ENCODE results near the gene XYLT1. TPM values are rescaled to one million over a fixed set of nuclear protein-coding genes. Genes with fewer than 3 reads are reported as not detected.
A peak's percentile ranks its signal among the peaks of the same experiment; 100 is the strongest.

The XYLT1 gene
- total RNA-seq, 3 donors from 2014 or later: 23.1 to 44.0 (median 34.1) TPM

DNA sequence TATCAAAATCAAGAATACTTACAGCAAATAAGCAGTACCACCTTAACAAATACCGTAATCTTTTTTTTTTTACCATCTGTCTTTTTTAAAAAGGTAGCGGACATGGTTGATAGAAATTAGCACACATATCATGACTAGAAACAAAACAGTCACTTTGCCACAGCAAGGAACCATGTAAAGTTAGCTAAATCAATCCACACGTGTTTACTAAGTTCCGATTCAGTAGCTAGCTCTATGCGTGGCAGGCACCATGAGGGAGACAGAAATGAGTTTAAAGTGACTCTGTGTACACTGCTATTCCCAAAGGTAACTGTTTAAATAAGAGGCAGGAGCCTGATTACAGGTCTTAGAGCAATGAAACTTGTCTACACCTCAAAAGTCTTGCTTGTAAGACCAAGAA is 108.6 kb downstream of the XYLT1 start:
- Histone ChIP-seq H3K36me3 (ENCODE audit: low read depth) (no peaks in the 10 kb centered on the region), H3K4me3 (no peak overlapping the region), H3K4me1 (ENCODE audit: low read depth) (peaks cover 6% of the 10 kb centered on the region), H3K9me3 (no peaks in the 10 kb centered on the region)
- intact Hi-C loops (cut with DNase I, micrococcal nuclease): no loop called here
- DNase-seq (no peak), ATAC-seq (no peak)
- TF ChIP-seq, protein P1, sequence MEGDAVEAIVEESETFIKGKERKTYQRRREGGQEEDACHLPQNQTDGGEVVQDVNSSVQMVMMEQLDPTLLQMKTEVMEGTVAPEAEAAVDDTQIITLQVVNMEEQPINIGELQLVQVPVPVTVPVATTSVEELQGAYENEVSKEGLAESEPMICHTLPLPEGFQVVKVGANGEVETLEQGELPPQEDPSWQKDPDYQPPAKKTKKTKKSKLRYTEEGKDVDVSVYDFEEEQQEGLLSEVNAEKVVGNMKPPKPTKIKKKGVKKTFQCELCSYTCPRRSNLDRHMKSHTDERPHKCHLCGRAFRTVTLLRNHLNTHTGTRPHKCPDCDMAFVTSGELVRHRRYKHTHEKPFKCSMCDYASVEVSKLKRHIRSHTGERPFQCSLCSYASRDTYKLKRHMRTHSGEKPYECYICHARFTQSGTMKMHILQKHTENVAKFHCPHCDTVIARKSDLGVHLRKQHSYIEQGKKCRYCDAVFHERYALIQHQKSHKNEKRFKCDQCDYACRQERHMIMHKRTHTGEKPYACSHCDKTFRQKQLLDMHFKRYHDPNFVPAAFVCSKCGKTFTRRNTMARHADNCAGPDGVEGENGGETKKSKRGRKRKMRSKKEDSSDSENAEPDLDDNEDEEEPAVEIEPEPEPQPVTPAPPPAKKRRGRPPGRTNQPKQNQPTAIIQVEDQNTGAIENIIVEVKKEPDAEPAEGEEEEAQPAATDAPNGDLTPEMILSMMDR (IDR thresholded peaks at IDR 0.05): no peak

DNA sequence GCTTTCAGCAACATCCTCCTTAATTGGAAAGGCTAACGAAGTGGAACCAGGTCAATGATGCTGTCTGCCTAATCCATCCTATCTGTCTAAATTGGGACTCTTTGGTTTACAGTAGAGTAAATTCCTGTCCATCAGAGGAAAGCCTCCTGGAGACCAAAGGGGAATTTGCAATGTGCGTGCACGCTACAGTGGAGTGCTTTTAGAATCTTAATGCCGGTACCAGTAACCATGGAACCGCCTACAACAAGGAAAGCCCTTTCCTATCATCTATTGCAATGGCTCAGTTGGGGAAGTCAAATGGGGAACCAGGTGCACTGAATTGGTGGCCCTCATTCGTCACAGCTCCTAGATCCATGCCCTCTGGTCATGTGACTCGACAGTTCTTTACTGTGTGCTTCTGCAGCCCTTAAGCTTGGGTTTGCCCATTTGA is 110.1 kb downstream of the XYLT1 start:
- intact Hi-C loops (cut with DNase I, micrococcal nuclease): no loop called here
- ATAC-seq: no peak
- Histone ChIP-seq H3K36me3 (ENCODE audit: low read depth) (no peaks in the 10 kb centered on the region), H3K9me3 (no peaks in the 10 kb centered on the region), H3K4me3 (no peak overlapping the region), H3K4me1 (ENCODE audit: low read depth) (peaks cover 10% of the 10 kb centered on the region)
- TF ChIP-seq, protein P1 (IDR thresholded peaks at IDR 0.05): no peak
- no peak for DNase-seq

DNA sequence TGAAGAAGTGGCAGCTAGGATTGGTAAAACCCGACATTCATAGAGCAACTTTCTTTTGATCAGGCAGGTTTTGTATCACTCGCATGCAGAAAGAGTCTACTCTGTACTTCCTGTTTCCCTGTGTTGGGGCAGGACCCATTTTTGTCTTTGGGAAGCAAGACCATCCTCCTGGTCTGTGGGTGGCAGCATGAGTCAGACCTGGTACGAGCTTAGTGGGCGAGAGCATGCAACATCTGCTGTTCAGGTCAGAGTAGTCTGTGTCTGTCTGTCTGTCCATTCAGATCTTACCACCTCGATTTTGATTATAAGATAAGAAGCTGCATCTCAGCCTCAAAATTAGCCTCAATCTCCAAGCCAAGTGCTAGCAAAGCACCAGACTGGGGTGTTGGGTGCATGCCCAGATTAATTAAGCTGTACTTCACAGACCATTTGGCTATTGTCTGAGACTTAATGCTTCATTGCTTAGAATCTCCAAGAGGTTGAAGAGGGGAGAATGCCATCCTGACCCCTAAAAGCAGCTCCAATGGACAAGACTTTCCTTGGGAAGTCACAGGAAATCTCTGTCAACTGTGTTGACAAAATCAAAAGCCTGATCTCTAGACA is 110.9 kb downstream of the XYLT1 start:
- intact Hi-C loops (cut with DNase I, micrococcal nuclease): no loop called here
- DNase-seq: no peak
- Histone ChIP-seq H3K4me1 (ENCODE audit: low read depth) (peaks cover 7% of the 10 kb centered on the region), H3K4me3 (no peak overlapping the region), H3K36me3 (ENCODE audit: low read depth) (no peaks in the 10 kb centered on the region), H3K9me3 (no peaks in the 10 kb centered on the region)
- ATAC-seq: peak; percentile 15
- TF ChIP-seq, protein P1 (IDR thresholded peaks at IDR 0.05): no peak

DNA sequence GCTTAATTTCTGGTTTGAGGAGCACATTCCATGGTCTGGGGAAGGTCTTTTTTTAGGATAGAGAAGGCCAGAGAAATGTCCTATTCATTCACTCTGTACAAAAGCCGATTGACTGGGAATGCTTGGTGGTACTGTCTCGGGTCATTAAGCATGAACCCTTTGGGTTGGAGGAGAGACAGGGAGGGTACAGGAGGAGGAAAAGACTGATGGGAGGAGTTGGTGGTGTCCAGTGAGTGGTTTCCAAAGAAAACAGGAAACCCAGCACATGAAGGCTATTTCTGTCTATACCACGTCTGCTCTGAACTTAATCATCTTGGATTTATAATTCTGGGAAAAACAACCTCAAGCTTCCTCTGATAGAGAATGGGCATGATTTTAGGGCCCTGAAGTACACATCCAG is 111.9 kb downstream of the XYLT1 start:
- no peaks in the 10 kb centered on the region for H3K36me3 ChIP-seq (ENCODE audit: low read depth)
- ATAC-seq (no peak), DNase-seq (no peak)
- intact Hi-C loops (cut with DNase I, micrococcal nuclease): no loop called here
- no peak overlapping the region for H3K4me3 ChIP-seq
- no peaks in the 10 kb centered on the region for H3K9me3 ChIP-seq
- TF ChIP-seq, protein P1 (IDR thresholded peaks at IDR 0.05): no peak
- peaks cover 7% of the 10 kb centered on the region for H3K4me1 ChIP-seq (ENCODE audit: low read depth)

DNA sequence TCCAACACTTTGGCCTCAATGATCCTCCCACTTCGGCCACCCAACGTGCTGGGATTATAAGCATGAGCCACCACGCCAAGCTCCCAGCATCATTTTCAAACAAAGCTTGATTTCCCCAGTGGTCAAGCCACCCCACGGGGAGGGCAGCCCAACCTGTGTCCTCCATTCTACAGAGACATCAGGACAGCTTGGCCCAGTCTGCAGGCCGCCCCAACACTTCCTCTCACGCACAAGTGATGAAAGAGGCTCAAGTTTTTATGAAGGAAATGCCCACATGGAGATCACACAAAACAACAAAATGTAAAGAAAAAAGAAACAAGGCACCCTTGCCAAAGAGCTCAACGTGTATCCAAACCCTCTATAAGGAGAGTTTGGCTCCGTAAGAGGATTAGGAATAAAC is 112.4 kb downstream of the XYLT1 start:
- DNase-seq (peak in 1 of 3 donors; percentile 46), ATAC-seq (no peak)

More for the DNA sequence above, 112.4 kb downstream of the XYLT1 start:
- intact Hi-C loops (cut with DNase I, micrococcal nuclease): no loop called here
- TF ChIP-seq, protein P1 (IDR thresholded peaks at IDR 0.05): no peak
- Histone ChIP-seq H3K4me3 (no peak overlapping the region), H3K36me3 (ENCODE audit: low read depth) (no peaks in the 10 kb centered on the region), H3K9me3 (no peaks in the 10 kb centered on the region), H3K4me1 (ENCODE audit: low read depth) (peaks cover 7% of the 10 kb centered on the region)
